ENCODE measurements around the gene FOXE1. TPM values are rescaled to one million over a fixed set of nuclear protein-coding genes. Genes with fewer than 3 reads are reported as not detected.

Gene FOXE1
- total and polyA plus RNA-seq, 2 of the 4 experiments (the other 2 are of a cell fraction): under 0.01 to 0.22 TPM

GRCh38 chr9:97808415-97808814, 44.6 kb upstream of the FOXE1 start:
- intact Hi-C loops (cut with micrococcal nuclease): no loop called here
- no peaks in the 10 kb centered on the region for H3K9me1 ChIP-seq (ENCODE audit: insufficient read depth, low read length)
- no peak overlapping the region for H3K4ac ChIP-seq (ENCODE audit: low read depth, low read length)
- TF ChIP-seq RAD21 (IDR thresholded peaks at IDR 0.05; ENCODE audit: low read length) (no peak), CHD1 (IDR thresholded peaks at IDR 0.05; ENCODE audit: low read depth, low read length) (no peak), ELK1 (IDR thresholded peaks at IDR 0.05; ENCODE audit: borderline replicate concordance, low read depth, low read length) (no peak), RFX5 (IDR thresholded peaks at IDR 0.05; ENCODE audit: low read depth, low read length) (no peak), CTCF (conservative IDR thresholded peaks at IDR 0.05; ENCODE audit: low read depth, low read length) (no peak), CEBPB (IDR thresholded peaks at IDR 0.05; ENCODE audit: low read depth, low read length) (no peak), RCOR1 (IDR thresholded peaks at IDR 0.05; ENCODE audit: insufficient replicate concordance, low read length) (no peak), MAFK (IDR thresholded peaks at IDR 0.05; ENCODE audit: low read depth, low read length) (no peak), NFE2L2 (IDR thresholded peaks at IDR 0.05; ENCODE audit: low read depth, low read length) (no peak), USF2 (IDR thresholded peaks at IDR 0.05; ENCODE audit: low read depth, low read length) (no peak)
- no peak overlapping the region for H2AFZ ChIP-seq (replicated peaks; ENCODE audit: low read length, poor library complexity)
- H3K4me1 ChIP-seq (ENCODE audit: control insufficient read depth, insufficient read depth, low read length): no peaks in the 10 kb centered on the region
- H4K5ac ChIP-seq (ENCODE audit: low read depth, low read length): no peak overlapping the region
- no peak overlapping the region for H3K23ac ChIP-seq (ENCODE audit: low read depth, low read length)
- H3K27me3 ChIP-seq (ENCODE audit: control insufficient read depth, insufficient read depth, low read length): peaks cover 37% of the 10 kb centered on the region
- no peaks in the 10 kb centered on the region for H3K79me1 ChIP-seq (ENCODE audit: low read depth in 1 of 2, low read length in 2 of 2)
- DNase-seq (no peak), ATAC-seq (ENCODE audit: low read depth) (no peak)
- no peak overlapping the region for H2BK15ac ChIP-seq (ENCODE audit: low read depth, low read length)
- H3K36me3 ChIP-seq (ENCODE audit: control insufficient read depth, insufficient read depth, low read length): no peaks in the 10 kb centered on the region
- POLR2A ChIA-PET (ENCODE audit: unreplicated experiment): no interaction called here
- H3K56ac ChIP-seq (ENCODE audit: extremely low read depth, insufficient read depth, low read length): no peak overlapping the region
- H4K8ac ChIP-seq (ENCODE audit: low read depth in 2 of 2, low read length in 2 of 2): no peak overlapping the region
- no peak overlapping the region for H3K18ac ChIP-seq (ENCODE audit: low read depth, low read length)
- in situ Hi-C loops (cut with MboI; ENCODE audit: low sequenced_read_pairs): no loop called here
- no peak overlapping the region for H2AK9ac ChIP-seq (replicated peaks; ENCODE audit: low read depth, low read length, poor library complexity)
- no peaks in the 10 kb centered on the region for H3K9me3 ChIP-seq (ENCODE audit: control insufficient read depth, insufficient read depth, low read length)
- WGBS, 2 experiments (ENCODE audit: extremely low coverage in 2 of 2, insufficient read length in 1 of 2): 20% methylated on average over 1 of the region's 5 CpGs; no CpG with 5 or more reads in 1 of the 2 experiments
- CTCF ChIA-PET: no interaction called here
- no peak overlapping the region for H2BK20ac ChIP-seq (ENCODE audit: low read depth, low read length)
- H3K27ac ChIP-seq (ENCODE audit: insufficient read depth, low read length): no peak overlapping the region
- H2AK5ac ChIP-seq (ENCODE audit: low read depth, low read length): no peak overlapping the region
- no peak overlapping the region for H4K91ac ChIP-seq (ENCODE audit: insufficient read depth, low read depth, low read length)
- no peak overlapping the region for H3K9ac ChIP-seq (ENCODE audit: low read depth, low read length)
- BruUV-seq (replicated peaks): no TSS peak
- H4K20me1 ChIP-seq (ENCODE audit: insufficient read depth, low read length): no peaks in the 10 kb centered on the region
- no peak overlapping the region for H3K4me2 ChIP-seq (ENCODE audit: low read depth, low read length)
- dilution Hi-C loops (cut with HindIII; ENCODE audit: low sequenced_read_pairs, unreplicated experiment): no loop called here
- H3K4me3 ChIP-seq (ENCODE audit: insufficient read depth, low read depth, low read length): no peak overlapping the region
- H2BK120ac ChIP-seq (ENCODE audit: low read depth, low read length): no peak overlapping the region
- H2BK5ac ChIP-seq (ENCODE audit: low read depth, low read length, poor library complexity, severe bottlenecking): no peak overlapping the region
- no peak overlapping the region for H3K14ac ChIP-seq (replicated peaks; ENCODE audit: low read depth, low read length)
